ENCODE data around the gene ZDHHC7. TPM values are rescaled to one million over a fixed set of nuclear protein-coding genes. Genes with fewer than 3 reads are reported as not detected.

Gene ZDHHC7
- polyA plus RNA-seq, 3 donors, result 43.7 to 50.8 (median 45.7) TPM

DNA sequence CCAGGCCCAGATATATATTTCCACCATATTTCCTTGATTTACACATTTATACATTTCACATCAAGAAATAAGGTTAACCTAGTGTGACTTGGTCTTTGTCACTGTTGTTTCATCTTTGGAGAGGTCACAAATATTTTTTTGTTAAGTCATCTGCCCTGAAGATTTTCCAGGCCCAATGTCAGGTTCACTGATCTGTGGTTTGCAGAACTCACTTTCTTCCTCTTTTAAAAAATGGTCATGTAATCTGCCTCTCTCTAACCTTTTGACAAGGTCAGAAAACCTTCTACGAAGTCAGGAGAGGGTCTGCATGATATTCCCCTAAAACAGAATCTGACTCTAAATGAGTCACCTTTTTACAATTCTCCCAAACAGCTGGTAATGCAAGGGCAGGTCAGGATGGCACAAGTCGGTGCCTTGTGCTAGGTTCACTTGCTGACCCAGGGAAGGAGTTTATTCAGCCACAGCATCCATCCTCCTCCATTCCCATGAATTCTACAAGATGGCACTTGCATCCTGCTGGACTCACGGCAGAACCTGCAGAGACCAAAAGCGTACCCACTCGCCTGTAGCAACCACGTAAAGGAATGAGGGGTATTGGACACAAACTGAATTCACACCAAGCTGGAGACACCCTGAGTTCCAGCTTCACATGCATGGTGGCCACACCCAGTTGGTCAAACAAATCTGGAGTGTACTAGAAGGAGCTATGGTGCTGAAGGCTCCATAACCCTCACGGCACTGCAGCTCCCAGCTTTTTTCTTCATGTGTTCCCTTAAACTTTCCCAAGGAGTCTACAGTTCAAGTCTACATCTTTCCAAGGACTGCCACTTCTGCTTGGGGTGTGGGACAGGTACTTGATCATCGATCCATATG lies 14.7 kb upstream of the ZDHHC7 start:
- no peak for DNase-seq (ENCODE audit: low read depth in 3 of 3, low spot score in 2 of 3)

DNA sequence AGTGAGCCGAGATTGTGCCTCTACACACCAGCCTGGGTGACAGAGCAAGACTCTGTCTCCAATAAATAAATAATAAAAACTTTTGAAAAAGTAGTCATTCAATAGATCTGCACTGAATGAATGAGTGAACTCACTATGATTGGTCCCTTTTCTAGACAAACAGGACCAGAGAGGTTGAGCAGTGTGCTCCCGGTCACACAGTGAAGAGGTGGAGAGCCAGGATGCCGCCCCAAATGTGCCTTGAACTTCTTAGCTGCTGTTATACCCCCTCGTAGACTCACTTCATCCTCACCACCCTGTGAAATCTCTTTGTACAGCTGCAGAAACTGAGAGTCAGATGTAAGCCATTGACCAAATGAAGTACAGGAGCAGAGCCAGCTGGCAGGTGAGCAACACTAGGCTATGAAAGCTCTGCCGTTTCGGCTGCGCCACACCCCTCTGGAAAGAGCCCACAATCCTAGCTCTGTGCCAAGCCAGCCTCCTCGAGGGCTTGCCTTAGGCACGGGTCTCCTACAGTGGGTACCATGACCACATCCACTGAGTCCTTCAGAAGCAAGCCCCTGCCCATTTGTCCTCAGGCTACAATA lies 8.4 kb upstream of the ZDHHC7 start:
- no peak for DNase-seq (ENCODE audit: low read depth in 3 of 3, low spot score in 2 of 3)

DNA sequence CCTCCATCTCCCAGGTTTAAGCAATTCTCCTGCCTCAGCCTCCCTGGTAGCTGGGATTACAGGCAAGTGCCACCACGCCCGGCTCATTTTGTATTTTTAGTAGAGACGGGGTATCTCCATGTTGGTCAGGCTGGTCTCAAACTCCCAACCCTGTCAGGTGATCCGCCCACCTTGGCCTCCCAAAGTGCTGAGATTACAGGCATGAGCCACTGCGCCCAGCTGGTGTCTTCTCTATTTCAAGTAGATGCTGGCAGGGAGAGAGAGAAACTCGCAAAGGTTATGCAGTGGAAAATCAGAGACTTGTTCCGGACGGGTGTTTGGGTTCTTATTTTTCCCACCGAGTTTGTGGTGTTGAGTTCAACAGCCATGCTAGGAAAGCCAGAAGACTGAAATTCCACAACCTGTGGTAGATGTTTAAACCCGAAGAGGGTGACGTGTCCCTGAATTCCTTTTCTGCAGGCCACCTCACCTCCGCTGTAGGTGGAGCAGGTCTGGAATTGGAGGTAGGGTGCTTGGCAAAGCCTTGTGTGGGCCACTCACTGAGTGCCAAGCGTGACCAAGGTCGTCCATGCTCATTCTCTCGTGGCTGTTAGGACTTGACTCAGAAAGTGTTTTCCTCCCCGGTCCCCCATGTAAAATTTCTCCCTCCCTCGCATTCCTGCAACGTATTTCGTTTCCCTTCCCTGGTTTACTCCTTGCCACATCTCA lies 7.3 kb upstream of the ZDHHC7 start:
- DNase-seq (ENCODE audit: low read depth in 3 of 3, low spot score in 2 of 3), result no peak

DNA sequence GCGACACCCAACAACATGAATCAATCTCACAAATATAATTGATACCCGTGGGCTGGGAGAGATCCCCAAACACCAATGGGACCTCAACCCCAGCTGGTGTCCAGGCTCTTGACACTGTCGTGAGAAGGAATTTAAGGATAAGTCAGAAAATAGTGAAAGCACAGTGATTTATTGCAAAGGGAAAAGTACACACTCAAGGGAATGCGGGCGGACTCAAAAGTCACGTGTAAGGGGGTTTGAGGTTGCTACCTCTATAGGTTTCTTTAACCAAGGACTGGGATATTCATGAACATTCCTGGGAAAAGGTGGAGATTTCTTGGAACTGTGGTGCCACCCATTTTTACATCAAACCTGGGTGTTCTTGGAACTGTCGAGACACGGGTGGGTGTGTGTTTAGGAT lies 6.3 kb upstream of the ZDHHC7 start:
- no peak for DNase-seq (ENCODE audit: low read depth in 3 of 3, low spot score in 2 of 3)

DNA sequence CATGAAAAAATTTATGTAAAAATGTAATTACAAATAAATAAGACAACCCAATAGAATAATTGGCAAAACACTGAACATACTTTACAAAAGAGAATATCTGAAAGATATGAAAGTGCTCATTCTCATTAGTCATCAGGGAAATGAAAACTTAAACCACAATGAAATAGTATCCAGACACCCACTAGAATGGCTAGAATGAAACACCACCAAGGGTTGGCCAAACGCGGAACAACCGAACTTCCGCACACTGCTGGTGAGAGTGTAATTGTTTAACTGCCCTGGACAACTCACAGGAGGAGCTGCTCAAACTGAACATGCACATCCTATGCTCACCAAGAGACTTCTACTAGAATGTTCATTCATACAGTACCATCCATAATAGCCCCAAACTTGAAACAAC lies 5.8 kb upstream of the ZDHHC7 start:
- no peak for DNase-seq (ENCODE audit: low read depth in 3 of 3, low spot score in 2 of 3)

DNA sequence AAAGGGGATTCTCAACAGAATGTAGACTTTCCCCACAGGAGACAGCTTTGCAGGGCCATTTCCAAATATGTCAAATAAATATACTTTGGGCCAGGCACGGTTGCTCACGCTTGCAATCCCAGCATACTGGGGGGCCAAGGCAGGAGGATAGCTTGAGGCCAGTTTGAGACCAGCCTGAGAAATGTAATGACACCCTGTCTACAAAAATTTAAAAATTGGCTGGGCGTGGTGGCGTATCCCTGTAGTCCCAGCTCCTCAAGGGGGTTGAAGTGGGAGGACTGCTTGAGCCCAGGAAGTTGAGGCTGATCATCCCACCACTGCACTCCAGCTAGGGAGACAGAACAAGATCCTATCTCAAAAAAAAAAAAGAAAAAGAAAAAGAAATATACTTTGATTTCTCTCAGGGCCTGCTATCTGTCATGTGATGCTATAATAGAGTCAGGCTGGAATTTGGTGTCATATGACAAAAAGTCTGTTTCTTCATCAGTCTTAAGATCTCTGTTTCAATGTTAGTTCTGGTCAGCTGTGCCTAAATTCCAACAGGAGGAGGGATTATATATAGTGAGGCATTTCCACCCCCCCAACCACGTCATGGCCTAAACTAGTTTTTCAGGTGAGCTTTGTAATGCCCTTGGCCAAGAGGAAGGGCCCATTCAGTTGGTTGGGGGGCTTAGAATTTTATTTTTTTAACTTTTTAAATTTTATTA lies 4.3 kb upstream of the ZDHHC7 start:
- DNase-seq (ENCODE audit: low read depth in 3 of 3, low spot score in 2 of 3), result no peak

DNA sequence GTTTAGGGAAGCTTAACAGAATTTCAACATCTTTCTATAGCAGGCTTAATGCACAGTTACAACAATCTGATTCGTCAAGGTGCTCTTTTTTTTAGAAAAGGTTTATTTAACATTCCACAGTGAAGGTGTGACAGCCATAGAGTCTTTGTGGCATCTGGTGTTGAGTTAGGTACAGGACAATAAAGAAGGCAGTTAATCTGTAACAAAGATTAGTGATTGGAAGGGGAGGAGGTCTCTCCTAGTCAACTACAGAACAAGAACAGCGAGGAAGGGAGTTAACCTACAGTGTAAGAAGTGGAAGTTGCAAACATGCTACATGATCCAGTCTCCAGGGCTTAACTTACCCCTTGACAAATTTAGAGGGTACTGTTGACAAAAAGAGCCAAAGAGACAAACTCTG lies 3.0 kb upstream of the ZDHHC7 start:
- no peak for DNase-seq (ENCODE audit: low read depth in 3 of 3, low spot score in 2 of 3)

DNA sequence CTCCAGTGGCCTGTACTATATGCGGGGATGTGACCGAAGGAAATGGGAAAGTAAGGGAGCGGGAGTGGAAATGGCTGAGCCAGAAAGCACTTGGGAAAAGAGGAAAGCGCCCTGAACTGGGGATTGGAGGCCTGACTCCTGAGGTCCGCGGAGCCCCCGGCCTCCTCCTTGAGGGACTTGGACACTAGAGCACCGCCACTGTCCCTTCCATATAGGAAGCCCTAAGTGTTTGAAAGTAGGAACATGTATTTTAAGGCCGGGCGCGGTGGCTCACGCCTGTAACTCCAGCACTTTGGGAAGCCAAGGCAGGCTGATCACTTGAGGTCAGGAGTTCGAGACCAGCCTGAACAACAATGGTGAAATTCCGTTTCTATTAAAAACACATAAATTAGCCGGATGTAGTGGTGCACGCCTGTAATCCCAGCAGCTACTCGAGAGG lies 530 bp upstream of the ZDHHC7 start:
- no peak for DNase-seq (ENCODE audit: low read depth in 3 of 3, low spot score in 2 of 3)

DNA sequence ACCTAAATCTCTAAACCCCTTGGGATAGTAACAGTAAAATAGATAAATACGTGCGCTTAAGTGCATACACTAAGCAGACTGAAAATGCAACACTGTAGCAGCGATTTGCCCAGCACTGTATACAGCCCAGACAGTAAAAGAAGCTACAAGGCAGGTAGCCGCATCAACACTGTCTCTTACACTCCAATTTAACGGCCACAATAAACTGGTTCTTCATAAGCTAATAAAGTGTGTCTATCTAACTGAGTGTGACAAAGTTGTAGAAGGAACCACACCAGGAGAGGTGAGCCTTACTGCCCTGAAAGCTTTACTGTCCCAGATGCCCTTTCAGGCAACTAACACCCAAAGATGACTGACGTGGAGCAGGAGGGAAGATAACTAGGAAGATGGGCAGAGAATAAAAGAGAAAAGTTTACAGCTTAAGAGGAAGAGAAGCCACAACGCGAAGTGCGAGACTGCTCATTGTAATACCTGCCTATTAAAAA lies 847 bp downstream of the ZDHHC7 start:
- no peak for DNase-seq (ENCODE audit: low read depth in 3 of 3, low spot score in 2 of 3)

DNA sequence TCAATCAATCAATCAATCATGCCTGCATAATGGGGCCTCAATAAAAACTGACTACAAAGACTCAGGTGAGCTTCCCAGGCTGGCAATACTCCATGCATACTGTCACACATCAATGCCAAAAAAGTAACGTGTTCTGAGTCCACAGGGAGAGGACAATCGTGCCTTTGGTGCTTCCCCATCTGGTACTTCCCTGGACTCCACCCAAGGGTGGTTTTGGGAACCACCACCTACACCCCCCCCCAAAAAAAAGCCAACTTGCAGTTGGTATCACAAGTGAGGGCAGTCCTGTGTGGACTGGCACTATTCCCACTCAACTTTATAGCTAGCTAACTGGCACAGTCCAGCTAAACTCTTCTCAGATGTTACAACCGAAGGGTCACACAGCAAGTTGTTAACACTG lies 3.1 kb downstream of the ZDHHC7 start:
- DNase-seq (ENCODE audit: low read depth in 3 of 3, low spot score in 2 of 3), result no peak

DNA sequence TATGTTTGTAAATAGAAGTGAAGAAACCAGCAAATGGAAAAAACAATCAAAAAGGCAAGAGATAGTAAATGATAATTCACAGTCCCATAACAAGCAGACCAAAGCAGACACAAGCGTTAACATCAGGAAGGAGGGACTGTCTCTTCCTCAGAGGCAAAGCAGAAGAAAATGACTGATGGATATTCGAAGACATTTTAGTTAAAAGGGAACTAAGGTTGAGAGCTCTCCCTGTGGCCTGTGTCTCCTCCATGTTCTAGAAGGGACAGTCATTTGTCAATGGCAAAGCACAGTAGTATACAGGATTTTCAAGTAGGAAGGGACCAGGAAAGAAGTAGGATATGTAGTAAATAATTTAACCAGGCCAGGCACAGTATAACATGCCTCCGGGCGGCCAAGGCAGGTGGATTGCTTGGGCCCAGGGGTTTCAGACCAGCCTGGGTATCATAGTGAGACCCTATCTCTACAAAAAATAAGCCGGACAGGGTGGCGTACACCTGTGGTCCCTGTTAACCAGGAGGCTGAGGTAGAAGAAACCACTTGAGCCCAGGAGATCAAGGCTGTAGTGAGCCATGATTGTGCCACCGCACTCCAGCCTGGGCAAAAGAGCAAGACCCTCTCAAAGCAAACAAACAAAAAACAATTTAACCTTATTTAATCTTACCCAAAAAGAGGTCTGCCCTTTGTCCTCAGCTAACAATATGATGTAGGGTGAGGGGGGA lies 3.7 kb downstream of the ZDHHC7 start:
- DNase-seq (ENCODE audit: low read depth in 3 of 3, low spot score in 2 of 3), result no peak

DNA sequence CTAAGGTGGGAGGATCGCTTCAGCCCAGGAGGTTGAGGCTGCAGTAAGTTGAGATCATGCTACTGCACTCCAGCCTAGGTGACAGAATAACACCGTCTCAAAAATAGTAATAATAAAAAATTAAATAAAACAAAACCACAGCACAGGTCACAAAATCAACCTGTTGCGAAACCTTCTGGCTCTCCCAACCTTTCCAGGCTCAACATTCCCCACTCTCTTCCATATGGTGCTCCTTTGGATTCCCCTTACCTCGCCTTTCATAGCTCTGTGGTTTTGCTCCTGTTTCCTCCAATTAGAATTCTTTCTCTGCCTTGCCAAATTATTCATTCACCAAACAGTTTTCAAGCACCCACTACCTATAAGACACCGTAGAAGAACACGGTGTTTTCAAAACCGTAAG lies 4.7 kb downstream of the ZDHHC7 start:
- DNase-seq (ENCODE audit: low read depth in 3 of 3, low spot score in 2 of 3), result no peak

DNA sequence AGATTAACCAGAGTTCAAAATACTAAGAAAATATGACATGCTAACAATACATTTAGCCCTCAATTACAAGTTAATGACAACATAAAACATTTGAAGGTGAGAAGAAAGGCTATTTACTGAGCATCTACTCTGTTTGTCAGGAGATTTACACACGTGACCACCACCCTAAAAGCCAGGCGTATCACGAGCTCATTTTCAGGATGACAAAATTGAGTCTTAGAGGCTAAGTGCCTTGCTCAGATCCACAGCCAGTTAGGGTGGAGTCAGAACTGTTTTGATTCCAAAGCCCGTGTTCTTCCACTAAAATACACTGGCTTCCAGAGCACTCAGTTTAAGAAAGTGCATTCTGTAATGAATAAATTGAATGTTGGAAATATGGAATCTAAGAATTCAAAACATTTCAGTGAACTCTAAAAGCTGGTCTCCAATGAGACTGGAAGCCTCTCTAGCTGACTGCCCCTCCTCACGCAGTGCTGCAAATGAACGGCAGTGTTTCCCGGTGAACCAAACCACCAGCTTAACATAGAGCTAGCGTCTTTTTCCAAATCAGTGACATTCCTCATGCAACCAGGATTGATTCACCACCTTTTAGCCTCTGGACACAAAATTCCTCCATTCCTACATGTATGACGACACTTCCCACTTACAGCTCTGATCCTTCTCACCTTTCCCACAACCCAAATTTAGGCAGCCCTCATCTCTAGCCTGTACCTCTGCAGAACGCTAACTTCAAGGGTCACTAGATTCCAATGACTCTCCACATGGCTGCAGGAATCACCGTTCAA lies 5.9 kb downstream of the ZDHHC7 start:
- DNase-seq (ENCODE audit: low read depth in 3 of 3, low spot score in 2 of 3), result no peak

DNA sequence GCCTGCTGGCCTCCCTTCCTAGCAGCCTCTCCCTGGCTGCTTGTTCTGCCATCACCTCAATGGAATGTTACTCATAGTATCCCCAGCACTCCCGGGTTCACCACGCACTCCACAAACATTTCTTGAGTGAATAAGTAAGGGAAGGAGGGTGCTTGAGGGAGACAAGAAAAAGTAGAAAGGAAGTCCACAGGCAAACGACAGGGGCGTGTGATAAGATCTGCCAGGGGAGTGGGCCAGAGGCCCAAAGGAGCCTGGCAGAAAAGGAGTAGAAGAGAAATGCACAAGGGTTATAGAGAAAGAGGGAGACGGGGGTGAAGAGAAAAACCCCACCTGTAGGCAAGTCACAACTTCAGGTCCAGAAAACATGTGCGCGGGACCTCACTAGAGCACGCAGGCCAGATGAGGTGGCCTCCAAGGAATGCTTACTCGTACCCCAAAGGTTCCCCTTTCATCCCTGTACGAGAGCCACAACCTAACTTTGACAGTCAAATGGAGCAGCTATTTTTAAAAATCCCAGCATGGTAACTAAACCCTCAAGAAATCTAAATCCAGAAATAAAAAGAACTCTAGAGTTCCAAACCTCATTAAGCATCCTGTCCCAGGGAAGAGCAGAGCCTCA lies 6.6 kb downstream of the ZDHHC7 start:
- no peak for DNase-seq (ENCODE audit: low read depth in 3 of 3, low spot score in 2 of 3)

DNA sequence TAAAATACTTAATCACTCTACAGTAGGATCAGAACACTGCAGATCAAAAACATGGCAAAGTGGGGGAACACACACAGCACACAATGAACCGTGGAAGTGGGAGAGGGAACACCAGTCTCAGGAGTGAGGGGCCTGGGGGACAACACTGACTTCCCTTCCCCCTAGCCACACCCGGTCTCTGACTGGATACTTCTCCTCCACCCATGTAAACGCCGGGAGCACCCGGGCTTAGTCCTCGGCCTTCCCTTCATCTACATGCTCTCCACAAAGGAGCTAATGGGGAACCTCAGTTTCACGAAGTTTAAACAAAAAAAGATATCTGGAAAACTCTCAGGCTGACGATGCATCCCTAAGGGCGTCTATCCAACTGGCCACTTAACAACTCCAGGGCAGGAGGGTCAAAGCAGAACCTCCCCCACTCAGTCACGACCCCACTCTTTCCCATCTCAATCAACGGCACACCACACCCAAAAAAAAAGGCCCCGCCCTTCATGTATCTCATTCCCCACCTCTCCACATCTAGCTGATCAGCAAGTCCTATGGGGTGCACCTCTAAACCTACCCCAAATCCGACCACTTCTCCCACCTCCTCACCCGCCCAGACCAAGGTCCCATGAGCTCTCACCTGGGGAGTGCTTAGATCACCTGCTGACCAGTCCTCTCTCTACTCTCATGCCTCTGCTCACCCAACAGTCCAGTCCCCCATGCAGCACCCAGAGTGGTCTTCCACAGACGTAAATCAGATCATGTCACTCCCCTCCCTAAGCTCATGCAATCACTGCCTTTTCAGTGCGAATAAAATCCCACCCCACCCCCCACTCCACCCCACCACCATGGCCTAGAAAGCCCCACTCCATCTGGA lies 7.4 kb downstream of the ZDHHC7 start:
- no peak for DNase-seq (ENCODE audit: low read depth in 3 of 3, low spot score in 2 of 3)

DNA sequence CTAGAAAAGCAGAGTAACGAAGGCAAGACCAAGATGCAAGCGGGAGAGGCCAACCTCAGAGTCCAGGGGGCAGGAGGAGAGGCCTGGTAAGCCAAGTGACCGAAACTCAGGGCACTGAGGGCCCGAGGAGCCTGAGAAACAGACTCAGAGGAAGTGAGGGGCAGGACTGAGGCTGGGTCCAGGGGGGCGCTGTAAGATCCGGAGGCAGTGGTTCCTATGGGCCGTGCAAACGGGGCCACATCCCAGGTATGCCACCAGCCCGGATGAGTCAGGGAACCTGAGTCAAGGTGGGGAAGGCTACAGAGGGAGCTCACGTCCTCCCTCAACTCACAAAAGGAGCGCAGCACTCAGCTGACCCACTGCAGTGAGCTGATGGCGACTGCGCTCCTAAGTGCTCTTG lies 8.3 kb downstream of the ZDHHC7 start:
- DNase-seq (ENCODE audit: low read depth in 3 of 3, low spot score in 2 of 3), result no peak

DNA sequence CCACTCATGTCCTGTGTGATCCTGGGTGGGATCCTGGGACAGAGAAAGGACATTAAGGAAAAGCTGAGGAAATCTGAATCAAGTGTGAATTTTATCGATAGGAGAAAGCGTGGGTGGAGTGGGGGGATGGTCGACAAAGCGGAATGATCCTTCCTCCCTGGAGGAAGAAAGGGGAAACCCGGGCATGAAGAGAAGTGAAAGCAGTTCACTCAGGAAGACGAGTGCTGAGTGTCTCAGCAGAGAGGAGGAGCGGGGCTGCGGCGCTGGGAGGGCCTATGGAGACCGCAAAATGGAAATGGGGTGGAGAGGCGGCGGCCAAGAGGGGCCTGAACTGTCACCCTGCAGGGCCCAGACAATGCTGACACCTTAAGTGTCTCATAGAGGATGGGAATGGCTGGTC lies 8.7 kb downstream of the ZDHHC7 start:
- DNase-seq (ENCODE audit: low read depth in 3 of 3, low spot score in 2 of 3), result no peak

DNA sequence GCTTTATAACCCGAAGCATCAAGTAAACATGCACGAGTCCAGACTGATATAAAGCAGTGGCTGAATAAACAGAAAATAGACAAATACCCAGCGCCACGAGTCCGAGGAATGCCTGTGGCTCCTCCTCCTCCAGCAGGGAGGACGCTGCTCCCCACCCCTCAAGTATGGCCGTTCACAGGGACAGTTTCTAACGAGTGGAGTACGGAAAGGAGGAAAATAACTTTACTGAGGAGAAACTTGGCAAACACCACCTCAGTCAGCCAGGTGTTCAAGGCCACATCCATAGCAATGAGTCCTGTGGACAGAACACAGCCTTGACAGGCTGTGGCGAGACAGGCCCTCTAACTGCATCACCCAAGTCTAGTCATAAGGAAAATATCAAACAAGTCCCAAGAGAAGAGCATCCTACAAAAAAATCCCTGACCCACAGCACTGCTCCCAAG lies 9.2 kb downstream of the ZDHHC7 start:
- no peak for DNase-seq (ENCODE audit: low read depth in 3 of 3, low spot score in 2 of 3)

Measured in right renal cortex interstitium (tissue), 3 donors.